SK-N-SH treated with all-trans-retinoic acid at 6 μM for 48 hours (cell line): Measurements from ENCODE around the gene TKTL1.

ENCODE experiments used
- ARNTL ChIP-seq: fragments of 450-650 bp; formaldehyde crosslinking; IDR thresholded peaks from 2 replicates; pipeline ENCODE4 v1.5.0; 2020; ENCODE audit warnings: low read depth, mild to moderate bottlenecking, moderate library complexity, borderline replicate concordance
- BACH2 ChIP-seq: fragments of 250-450 bp; sonication (Bioruptor Pico); IDR thresholded peaks from 2 replicates; pipeline ENCODE4 v1.9.0; 2021; ENCODE audit warnings: mild to moderate bottlenecking, borderline replicate concordance
- CSDC2 ChIP-seq: fragments of 250-450 bp; sonication (Bioruptor Pico); IDR thresholded peaks from 2 replicates; pipeline ENCODE4 v1.5.0; 2020; ENCODE audit warnings: mild to moderate bottlenecking, moderate library complexity
- ESRRG ChIP-seq: fragments of 250-450 bp; sonication (Bioruptor Pico); IDR thresholded peaks from 2 replicates; pipeline ENCODE4 v1.6.1; 2021; ENCODE audit warnings: mild to moderate bottlenecking
- GLIS3 ChIP-seq: fragments of 250-450 bp; sonication (Bioruptor Pico); IDR thresholded peaks from 2 replicates; pipeline ENCODE4 v1.5.0; 2020; ENCODE audit warnings: mild to moderate bottlenecking, moderate library complexity
- ISL1 ChIP-seq: fragments of 250-450 bp; sonication (Bioruptor Pico); IDR thresholded peaks from 2 replicates; pipeline ENCODE4 v2.1.2; 2022; ENCODE audit warnings: mild to moderate bottlenecking, moderate library complexity
- RARB ChIP-seq: fragments of 250-450 bp; sonication (Bioruptor Pico); IDR thresholded peaks from 2 replicates; pipeline ENCODE4 v1.8.0; 2021; ENCODE audit warnings: mild to moderate bottlenecking, moderate library complexity
- TSHZ2 ChIP-seq: fragments of 250-450 bp; sonication (Bioruptor Pico); IDR thresholded peaks from 2 replicates; pipeline ENCODE4 v1.5.0; 2020; ENCODE audit warnings: mild to moderate bottlenecking, moderate library complexity
- ZFP3 ChIP-seq: fragments of 250-450 bp; sonication (Bioruptor Pico); IDR thresholded peaks from 2 replicates; pipeline ENCODE4 v1.5.0; 2020; ENCODE audit warnings: mild to moderate bottlenecking, moderate library complexity
- ZNF565 ChIP-seq: fragments of 450-650 bp; formaldehyde crosslinking; conservative IDR thresholded peaks from 2 replicates; pipeline ENCODE4 v1.5.0; 2020; ENCODE audit warnings: low read depth, mild to moderate bottlenecking, moderate library complexity
- ZNF70 ChIP-seq: fragments of 450-650 bp; formaldehyde crosslinking; IDR thresholded peaks from 2 replicates; pipeline ENCODE4 v1.5.0; 2020; ENCODE audit warnings: mild to moderate bottlenecking, moderate library complexity
- TF ChIP-seq, protein P1 (sequence below): fragments of 250-450 bp; sonication (Bioruptor Pico); IDR thresholded peaks from 2 replicates; pipeline ENCODE4 v1.8.0; 2020; ENCODE audit warnings: mild to moderate bottlenecking, moderate library complexity, borderline replicate concordance
- TF ChIP-seq, protein P2 (sequence below): fragments of 250-450 bp; sonication (Bioruptor Pico); IDR thresholded peaks from 2 replicates; pipeline ENCODE4 v1.8.0; 2021; ENCODE audit warnings: low read depth, mild to moderate bottlenecking, moderate library complexity, borderline replicate concordance

DNA sequence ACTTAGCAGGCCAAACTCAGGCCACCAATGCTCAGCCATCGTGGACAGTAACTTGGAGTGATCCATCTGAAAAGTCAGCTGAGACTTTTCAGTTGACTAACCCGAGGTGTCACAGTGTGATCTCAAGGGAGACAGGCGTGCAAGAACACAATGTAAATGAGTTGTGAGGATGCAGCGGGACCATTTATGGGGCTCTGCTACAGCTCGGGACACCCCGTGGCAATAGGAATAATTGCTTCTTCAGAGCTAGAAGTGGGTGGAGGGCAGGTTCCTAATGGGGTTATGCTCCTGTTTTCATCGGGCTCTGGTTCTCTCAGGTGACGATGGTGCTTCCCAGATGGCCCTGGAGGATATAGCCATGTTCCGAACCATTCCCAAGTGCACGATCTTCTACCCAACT, 27.3 kb downstream of the TKTL1 start:
- TF ChIP-seq ESRRG (CRISPR knock-in tag) (no peak), RARB (no peak), ZNF565 (CRISPR knock-in tag) (no peak), BACH2 (CRISPR knock-in tag) (no peak), ZFP3 (CRISPR knock-in tag) (no peak), ARNTL (no peak), GLIS3 (no peak), TSHZ2 (no peak), ISL1 (CRISPR knock-in tag) (no peak), CSDC2 (CRISPR knock-in tag) (no peak), ZNF70 (CRISPR knock-in tag) (no peak)
- TF ChIP-seq, protein P1, sequence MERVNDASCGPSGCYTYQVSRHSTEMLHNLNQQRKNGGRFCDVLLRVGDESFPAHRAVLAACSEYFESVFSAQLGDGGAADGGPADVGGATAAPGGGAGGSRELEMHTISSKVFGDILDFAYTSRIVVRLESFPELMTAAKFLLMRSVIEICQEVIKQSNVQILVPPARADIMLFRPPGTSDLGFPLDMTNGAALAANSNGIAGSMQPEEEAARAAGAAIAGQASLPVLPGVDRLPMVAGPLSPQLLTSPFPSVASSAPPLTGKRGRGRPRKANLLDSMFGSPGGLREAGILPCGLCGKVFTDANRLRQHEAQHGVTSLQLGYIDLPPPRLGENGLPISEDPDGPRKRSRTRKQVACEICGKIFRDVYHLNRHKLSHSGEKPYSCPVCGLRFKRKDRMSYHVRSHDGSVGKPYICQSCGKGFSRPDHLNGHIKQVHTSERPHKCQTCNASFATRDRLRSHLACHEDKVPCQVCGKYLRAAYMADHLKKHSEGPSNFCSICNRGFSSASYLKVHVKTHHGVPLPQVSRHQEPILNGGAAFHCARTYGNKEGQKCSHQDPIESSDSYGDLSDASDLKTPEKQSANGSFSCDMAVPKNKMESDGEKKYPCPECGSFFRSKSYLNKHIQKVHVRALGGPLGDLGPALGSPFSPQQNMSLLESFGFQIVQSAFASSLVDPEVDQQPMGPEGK (CRISPR knock-in tag) = no peak
- TF ChIP-seq, protein P2, sequence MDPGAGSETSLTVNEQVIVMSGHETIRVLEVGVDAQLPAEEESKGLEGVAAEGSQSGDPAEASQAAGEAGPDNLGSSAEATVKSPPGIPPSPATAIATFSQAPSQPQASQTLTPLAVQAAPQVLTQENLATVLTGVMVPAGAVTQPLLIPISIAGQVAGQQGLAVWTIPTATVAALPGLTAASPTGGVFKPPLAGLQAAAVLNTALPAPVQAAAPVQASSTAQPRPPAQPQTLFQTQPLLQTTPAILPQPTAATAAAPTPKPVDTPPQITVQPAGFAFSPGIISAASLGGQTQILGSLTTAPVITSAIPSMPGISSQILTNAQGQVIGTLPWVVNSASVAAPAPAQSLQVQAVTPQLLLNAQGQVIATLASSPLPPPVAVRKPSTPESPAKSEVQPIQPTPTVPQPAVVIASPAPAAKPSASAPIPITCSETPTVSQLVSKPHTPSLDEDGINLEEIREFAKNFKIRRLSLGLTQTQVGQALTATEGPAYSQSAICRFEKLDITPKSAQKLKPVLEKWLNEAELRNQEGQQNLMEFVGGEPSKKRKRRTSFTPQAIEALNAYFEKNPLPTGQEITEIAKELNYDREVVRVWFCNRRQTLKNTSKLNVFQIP (CRISPR knock-in tag) = no peak
